Hepatocyte (in vitro differentiated cells): ENCODE data around the gene TMEM131. TPM values are rescaled to one million over a fixed set of nuclear protein-coding genes. Genes with fewer than 3 reads are reported as not detected.
"Not testable (repeated sequence)": the region's sequence is repeated elsewhere in the genome, so short reads cannot be mapped to it uniquely, and the experiment has no call there.

Experiments used
- DNase-seq: peaks from one replicate; pipeline ENCODE4 v3.0.0-alpha.2; 2016; ENCODE audit warnings: low spot score
- H2AFZ ChIP-seq: fragments of 200-600 bp; sonication (generic); 2 replicates; pipeline ENCODE4 v1.6.0; 2016; ENCODE audit warnings: antibody characterized with exemption, mild to moderate bottlenecking
- H3K27ac ChIP-seq: fragments of 200-600 bp; sonication (generic); 2 replicates; pipeline ENCODE4 v1.5.1; 2016; ENCODE audit warnings: mild to moderate bottlenecking
- H3K27me3 ChIP-seq: fragments of 200-600 bp; sonication (generic); 2 replicates; pipeline ENCODE4 v1.6.1; 2016
- H3K36me3 ChIP-seq: fragments of 200-600 bp; sonication (generic); replicated peaks from 2 replicates; pipeline ENCODE4 v1.5.1; 2016; ENCODE audit warnings: low read depth; ENCODE audit not compliant: insufficient read depth
- H3K4me1 ChIP-seq: fragments of 200-600 bp; sonication (generic); 2 replicates; pipeline ENCODE4 v1.5.1; 2016; ENCODE audit warnings: mild to moderate bottlenecking, moderate library complexity; ENCODE audit not compliant: insufficient read depth
- H3K4me2 ChIP-seq: fragments of 200-600 bp; sonication (generic); 2 replicates; pipeline ENCODE4 v1.6.0; 2016
- H3K4me3 ChIP-seq: fragments of 200-600 bp; sonication (generic); 2 replicates; pipeline ENCODE4 v1.5.1; 2016; ENCODE audit warnings: mild to moderate bottlenecking
- H3K79me2 ChIP-seq: fragments of 200-600 bp; sonication (generic); 2 replicates; pipeline ENCODE4 v1.6.0; 2017; ENCODE audit warnings: mild to moderate bottlenecking
- H3K9me2 ChIP-seq: fragments of 200-600 bp; sonication (generic); replicated peaks from 2 replicates; pipeline ENCODE4 v1.6.0; 2017; ENCODE audit warnings: mild to moderate bottlenecking; ENCODE audit not compliant: insufficient read depth
- H3K9me3 ChIP-seq: fragments of 200-600 bp; sonication (generic); 2 replicates; pipeline ENCODE4 v1.5.1; 2016; ENCODE audit warnings: low read depth, mild to moderate bottlenecking
- H4K20me1 ChIP-seq: fragments of 200-600 bp; sonication (generic); 2 replicates; pipeline ENCODE4 v1.6.0; 2016; ENCODE audit warnings: mild to moderate bottlenecking; ENCODE audit not compliant: insufficient read depth, poor library complexity, severe bottlenecking
- CTCF ChIP-seq: fragments of 200-600 bp; sonication (generic); IDR thresholded peaks from 2 replicates; pipeline ENCODE4 v1.5.1; 2016; ENCODE audit warnings: antibody characterized with exemption, mild to moderate bottlenecking; ENCODE audit not compliant: poor library complexity
- EZH2 ChIP-seq: fragments of 200-600 bp; sonication (generic); IDR thresholded peaks from 2 replicates; pipeline ENCODE4 v1.6.1; 2016; ENCODE audit warnings: antibody characterized with exemption, mild to moderate bottlenecking, borderline replicate concordance
- EZH2phosphoT487 ChIP-seq: fragments of 200-600 bp; sonication (generic); IDR thresholded peaks from one replicate; pipeline ENCODE4 v1.6.1; 2018; ENCODE audit warnings: antibody characterized with exemption, mild to moderate bottlenecking, low read depth, moderate library complexity; ENCODE audit not compliant: unreplicated experiment, severe bottlenecking
- WGBS: methylation state at CpG from one replicate; pipeline ENCODE4 v1.1.6; 2016; ENCODE audit warnings: low lambda C conversion rate; ENCODE audit errors: missing lambda C conversion rate; 5-methylcytosine and 5-hydroxymethylcytosine counted together
- polyA plus RNA-seq: library from polyadenylated mRNA; unstranded; fragments of >200 nt; fragmentation: Nextera tagmentation; extraction: Ambion mirVana; gene quantifications from 2 replicates; pipeline ENCODE4 v1.2.1, GENCODE V29; 2016
- total RNA-seq: library from RNA; depleted of rRNA; stranded (reverse); fragments of >200 nt; gene quantifications from 2 replicates; pipeline ENCODE4 v1.2.3, GENCODE V29; 2014

TMEM131 gene
- total and polyA plus RNA-seq, 2 experiments from 2014 or later = 17.5 to 42.1 TPM

DNA sequence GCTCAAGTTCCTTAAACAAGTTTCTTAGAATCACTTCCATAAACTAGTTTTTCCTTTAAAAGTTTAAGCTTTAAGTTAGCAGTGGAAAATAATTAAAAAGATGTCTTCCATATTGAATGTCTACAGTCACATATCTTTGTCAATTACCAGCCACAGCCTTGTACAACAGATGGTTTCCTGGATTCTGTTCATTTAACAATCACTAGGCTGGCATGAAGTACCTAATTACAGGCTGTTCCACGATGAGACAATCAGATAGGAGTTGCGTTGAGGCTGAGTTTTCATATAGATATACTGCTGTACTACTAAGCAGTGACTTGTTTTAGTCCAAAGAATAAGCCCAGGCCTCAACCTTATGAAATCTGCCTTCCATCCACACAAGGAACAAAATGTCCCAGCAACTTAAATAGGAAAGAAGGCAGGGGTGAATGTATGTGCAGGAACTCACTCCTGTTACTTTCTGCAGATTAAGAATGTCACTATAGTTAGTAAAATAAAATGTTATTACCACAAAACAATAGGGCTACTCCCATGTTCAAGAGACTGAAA lies 151.4 kb downstream of the TMEM131 start:
- H3K4me3 ChIP-seq = no peak overlapping the region
- H3K4me2 ChIP-seq = no peak overlapping the region
- no peaks in the 10 kb centered on the region for H3K36me3 ChIP-seq
- no peaks in the 10 kb centered on the region for H3K27me3 ChIP-seq
- peaks cover 39% of the 10 kb centered on the region for H3K79me2 ChIP-seq
- H3K27ac ChIP-seq = no peak overlapping the region
- peaks cover 6% of the 10 kb centered on the region for H4K20me1 ChIP-seq
- no peak for DNase-seq
- WGBS = 48% methylated on average over 2 of the region's 2 CpGs
- H3K4me1 ChIP-seq = no peaks in the 10 kb centered on the region
- TF ChIP-seq EZH2 = no peak
- H2AFZ ChIP-seq = no peak overlapping the region
- H3K9me2 ChIP-seq = no peaks in the 10 kb centered on the region
- H3K9me3 ChIP-seq = no peaks in the 10 kb centered on the region

- 93% methylated on average over 6 of the region's 6 CpGs for WGBS
- TF ChIP-seq EZH2 (no peak), EZH2phosphoT487 (no peak), CTCF (no peak)
- no peaks in the 10 kb centered on the region for H3K36me3 ChIP-seq
Observed at GRCh38 chr2:97840198-97840597, 155.6 kb downstream of the TMEM131 start.

DNA sequence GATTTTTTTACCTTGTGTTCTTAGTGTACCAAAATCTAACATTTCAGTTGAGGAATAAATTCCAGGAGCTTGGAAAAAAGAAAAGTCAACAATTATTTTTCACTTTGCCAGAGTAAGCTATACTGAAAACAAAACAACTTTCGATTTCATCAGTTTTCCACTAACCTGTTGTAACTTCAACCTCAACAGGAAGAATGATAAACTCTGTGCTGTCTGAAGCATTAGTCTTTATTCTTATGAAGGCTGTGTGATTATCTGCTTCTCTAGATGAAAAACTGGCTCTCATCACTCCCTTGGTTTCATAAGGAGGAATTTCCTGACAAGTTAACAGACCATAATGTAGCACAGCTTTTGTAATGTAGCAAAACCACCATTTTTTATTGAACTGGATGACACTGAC lies 161.1 kb downstream of the TMEM131 start:
- TF ChIP-seq EZH2phosphoT487 (no peak), EZH2 (no peak), CTCF (no peak)
- H3K27ac ChIP-seq = no peak overlapping the region
- H3K36me3 ChIP-seq = no peaks in the 10 kb centered on the region

More at GRCh38 chr2:97840198-97840597, 155.6 kb downstream of the TMEM131 start:
- H3K9me3 ChIP-seq = no peaks in the 10 kb centered on the region
- no peaks in the 10 kb centered on the region for H4K20me1 ChIP-seq
- no peaks in the 10 kb centered on the region for H3K9me2 ChIP-seq
- no peak overlapping the region for H3K27ac ChIP-seq
- no peak overlapping the region for H3K4me2 ChIP-seq
- no peak overlapping the region for H2AFZ ChIP-seq
- H3K4me1 ChIP-seq = no peaks in the 10 kb centered on the region
- DNase-seq = no peak
- H3K4me3 ChIP-seq = no peak overlapping the region
- peaks cover 13% of the 10 kb centered on the region for H3K79me2 ChIP-seq
- H3K27me3 ChIP-seq = no peaks in the 10 kb centered on the region

GRCh38 chr2:97831121-97831520 lies 164.6 kb downstream of the TMEM131 start:
- 90% methylated on average over 2 of the region's 2 CpGs for WGBS
- no peaks in the 10 kb centered on the region for H3K9me2 ChIP-seq
- H3K4me2 ChIP-seq = no peak overlapping the region
- no peaks in the 10 kb centered on the region for H3K79me2 ChIP-seq
- no peaks in the 10 kb centered on the region for H3K9me3 ChIP-seq
- H3K4me3 ChIP-seq = no peak overlapping the region
- no peaks in the 10 kb centered on the region for H3K36me3 ChIP-seq
- H2AFZ ChIP-seq = no peak overlapping the region
- TF ChIP-seq EZH2phosphoT487 (no peak), EZH2 (no peak), CTCF (no peak)
- no peaks in the 10 kb centered on the region for H4K20me1 ChIP-seq
- H3K4me1 ChIP-seq = no peaks in the 10 kb centered on the region
- no peak for DNase-seq
- H3K27me3 ChIP-seq = no peaks in the 10 kb centered on the region
- H3K27ac ChIP-seq = no peak overlapping the region

More for the DNA sequence above, 161.1 kb downstream of the TMEM131 start:
- WGBS = 100% methylated on average over 1 of the region's 1 CpG
- Histone ChIP-seq H2AFZ (no peak overlapping the region), H3K27me3 (no peaks in the 10 kb centered on the region), H3K9me2 (no peaks in the 10 kb centered on the region), H3K4me3 (no peak overlapping the region), H3K4me1 (no peaks in the 10 kb centered on the region), H3K9me3 (no peaks in the 10 kb centered on the region), H3K79me2 (no peaks in the 10 kb centered on the region), H3K4me2 (no peak overlapping the region), H4K20me1 (no peaks in the 10 kb centered on the region)
- DNase-seq = no peak

- not testable (repeated sequence) for DNase-seq, H3K4me3 ChIP-seq, H3K27ac ChIP-seq
Observed at GRCh38 chr2:97829255-97829654, 166.5 kb downstream of the TMEM131 start.

GRCh38 chr2:97827013-97827412 lies 168.7 kb downstream of the TMEM131 start:
- not testable (repeated sequence) for H3K4me1 ChIP-seq, H3K9me3 ChIP-seq, H2AFZ ChIP-seq, H4K20me1 ChIP-seq, DNase-seq, H3K36me3 ChIP-seq, H3K4me3 ChIP-seq, H3K9me2 ChIP-seq, H3K27me3 ChIP-seq, H3K27ac ChIP-seq, H3K4me2 ChIP-seq, H3K79me2 ChIP-seq
- over 99% methylated on average over 19 of the region's 19 CpGs for WGBS

More at GRCh38 chr2:97829255-97829654, 166.5 kb downstream of the TMEM131 start:
- not testable (repeated sequence) for H3K9me3 ChIP-seq, H3K79me2 ChIP-seq, H3K4me2 ChIP-seq, H3K27me3 ChIP-seq, H3K9me2 ChIP-seq, H2AFZ ChIP-seq, H4K20me1 ChIP-seq, H3K36me3 ChIP-seq, H3K4me1 ChIP-seq
- 95% methylated on average over 10 of the region's 10 CpGs for WGBS
